Left lung (tissue), 10 donors: Measurements from ENCODE around the gene RBMS2. TPM values are rescaled to one million over a fixed set of nuclear protein-coding genes. Genes with fewer than 3 reads are reported as not detected.
A peak's percentile ranks its signal among the peaks of the same experiment; 100 is the strongest.

Experiments
- ATAC-seq: fragments of 200-7000 bp; cut with Tn5 transposase; one replicate; pipeline ENCODE4 v1.9.1; 2020; ENCODE audit warnings: moderate library complexity
- DNase-seq, 4 donors: peaks; one replicate each; pipeline ENCODE4 v3.0.0-alpha.2; 2013 to 2020
- H3K27ac ChIP-seq, 2 donors: fragments of 200-600 bp; sonication (generic) in 1 of 2; one replicate each; pipeline versions ENCODE4 v1.5.0 to v1.8.0; 2020 to 2021
- H3K27me3 ChIP-seq, 2 donors: fragments of 200-600 bp; sonication (generic) in 1 of 2; one replicate each; pipeline versions ENCODE4 v1.5.0 to v1.8.0; 2020 to 2021
- H3K36me3 ChIP-seq, 2 donors: fragments of 200-600 bp; sonication (generic) in 1 of 2; one replicate each; pipeline versions ENCODE4 v1.5.0 to v1.8.0; 2020 to 2021
- H3K4me1 ChIP-seq, 2 donors: fragments of 200-600 bp; one replicate each; pipeline ENCODE4 v1.8.0; 2021
- H3K4me3 ChIP-seq, 2 donors: fragments of 200-600 bp; sonication (generic) in 1 of 2; one replicate each; pipeline versions ENCODE4 v1.5.0 to v1.8.0; 2020 to 2021; ENCODE audit warnings: mild to moderate bottlenecking in 1 of 2
- H3K9me3 ChIP-seq, 2 donors: fragments of 200-600 bp; sonication (generic) in 1 of 2; one replicate each; pipeline versions ENCODE4 v1.5.0 to v1.8.0; 2020 to 2021
- intact Hi-C, 2 donors: fragments of 100-400 bp; cut with DNase I; formaldehyde crosslinking; loops; one replicate each; pipeline versions ENCODE4 v1.11.2 to v1.14.2; 2022
- polyA plus RNA-seq, 6 donors: library from polyadenylated mRNA; unstranded; fragments of 120-200 nt; gene quantifications; one replicate each; pipeline ENCODE4 v1.2.1, GENCODE V29; 2013; ENCODE audit not compliant: insufficient read length in 6 of 6
- total RNA-seq, 2 donors: library from RNA; stranded (reverse); fragmentation: NEBNext Ultra II Directional; extraction: Animal tissue kit (Norgen Biotek cat#: 25700); gene quantifications; one replicate each; pipeline ENCODE4 v1.2.1, GENCODE V29; 2021
- TF ChIP-seq, protein P1 (sequence below), 2 donors: fragments of 200-600 bp; sonication (generic) in 1 of 2; IDR thresholded peaks; one replicate each; pipeline versions ENCODE4 v1.5.0 to v1.8.0; 2021; ENCODE audit warnings: antibody characterized with exemption in 2 of 2
- donor health status: DM: no; HTN: yes; CAD: no.
- donor health status: DM: no; HTN: no; CAD: no.

The RBMS2 gene
- total and polyA plus RNA-seq, 8 donors = 49.0 to 113 (median 69.1) TPM

DNA sequence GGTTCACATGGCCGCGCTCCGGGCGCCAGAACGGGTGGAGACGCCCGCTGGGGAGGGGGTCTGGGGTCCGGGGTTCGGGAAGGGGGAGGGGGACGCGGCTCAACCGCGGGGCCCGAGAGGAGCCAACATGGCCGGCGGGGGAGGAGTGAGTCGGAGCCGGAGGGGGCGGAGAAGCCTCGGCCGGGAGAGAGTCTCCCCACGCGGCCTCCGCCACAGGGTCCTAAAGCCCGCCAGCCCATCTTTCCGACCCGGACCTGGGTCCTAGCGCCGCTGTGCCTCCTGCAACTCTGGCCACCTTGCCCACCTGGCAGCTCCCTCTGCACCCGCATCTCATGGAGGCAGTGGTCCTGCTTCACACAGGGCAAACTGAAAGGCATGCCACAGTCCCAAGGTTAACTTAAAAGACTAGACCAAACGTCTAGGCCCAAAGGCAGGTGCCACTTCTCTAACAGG lies 108.6 kb downstream of the RBMS2 start, which contains the start of gene BAZ2A:
TSS of gene BAZ2A (minus strand) at position 147 of the 453 bp plus-strand sequence. CDS start 12,796 bp downstream, outside the sequence.
- intact Hi-C loops = no loop called here
- Histone ChIP-seq H3K4me3 (peak within 1 kb of the TSS; percentile 99 to 100), H3K4me1 (peaks cover 30 to 72% of the 10 kb centered on the region in 2 donors), H3K9me3 (no peaks in the 10 kb centered on the region), H3K36me3 (peaks cover 0 to 7% of the 10 kb centered on the region in 2 donors), H3K27ac (peak within 1 kb of the TSS; percentile 88 to 90), H3K27me3 (no peaks in the 10 kb centered on the region)
- TF ChIP-seq, protein P1, sequence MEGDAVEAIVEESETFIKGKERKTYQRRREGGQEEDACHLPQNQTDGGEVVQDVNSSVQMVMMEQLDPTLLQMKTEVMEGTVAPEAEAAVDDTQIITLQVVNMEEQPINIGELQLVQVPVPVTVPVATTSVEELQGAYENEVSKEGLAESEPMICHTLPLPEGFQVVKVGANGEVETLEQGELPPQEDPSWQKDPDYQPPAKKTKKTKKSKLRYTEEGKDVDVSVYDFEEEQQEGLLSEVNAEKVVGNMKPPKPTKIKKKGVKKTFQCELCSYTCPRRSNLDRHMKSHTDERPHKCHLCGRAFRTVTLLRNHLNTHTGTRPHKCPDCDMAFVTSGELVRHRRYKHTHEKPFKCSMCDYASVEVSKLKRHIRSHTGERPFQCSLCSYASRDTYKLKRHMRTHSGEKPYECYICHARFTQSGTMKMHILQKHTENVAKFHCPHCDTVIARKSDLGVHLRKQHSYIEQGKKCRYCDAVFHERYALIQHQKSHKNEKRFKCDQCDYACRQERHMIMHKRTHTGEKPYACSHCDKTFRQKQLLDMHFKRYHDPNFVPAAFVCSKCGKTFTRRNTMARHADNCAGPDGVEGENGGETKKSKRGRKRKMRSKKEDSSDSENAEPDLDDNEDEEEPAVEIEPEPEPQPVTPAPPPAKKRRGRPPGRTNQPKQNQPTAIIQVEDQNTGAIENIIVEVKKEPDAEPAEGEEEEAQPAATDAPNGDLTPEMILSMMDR (IDR thresholded peaks at IDR 0.05) = no peak
- ATAC-seq (peak; percentile 84), DNase-seq (peak in 3 of 4 donors; percentile 91 to 98 (median 92))

DNA sequence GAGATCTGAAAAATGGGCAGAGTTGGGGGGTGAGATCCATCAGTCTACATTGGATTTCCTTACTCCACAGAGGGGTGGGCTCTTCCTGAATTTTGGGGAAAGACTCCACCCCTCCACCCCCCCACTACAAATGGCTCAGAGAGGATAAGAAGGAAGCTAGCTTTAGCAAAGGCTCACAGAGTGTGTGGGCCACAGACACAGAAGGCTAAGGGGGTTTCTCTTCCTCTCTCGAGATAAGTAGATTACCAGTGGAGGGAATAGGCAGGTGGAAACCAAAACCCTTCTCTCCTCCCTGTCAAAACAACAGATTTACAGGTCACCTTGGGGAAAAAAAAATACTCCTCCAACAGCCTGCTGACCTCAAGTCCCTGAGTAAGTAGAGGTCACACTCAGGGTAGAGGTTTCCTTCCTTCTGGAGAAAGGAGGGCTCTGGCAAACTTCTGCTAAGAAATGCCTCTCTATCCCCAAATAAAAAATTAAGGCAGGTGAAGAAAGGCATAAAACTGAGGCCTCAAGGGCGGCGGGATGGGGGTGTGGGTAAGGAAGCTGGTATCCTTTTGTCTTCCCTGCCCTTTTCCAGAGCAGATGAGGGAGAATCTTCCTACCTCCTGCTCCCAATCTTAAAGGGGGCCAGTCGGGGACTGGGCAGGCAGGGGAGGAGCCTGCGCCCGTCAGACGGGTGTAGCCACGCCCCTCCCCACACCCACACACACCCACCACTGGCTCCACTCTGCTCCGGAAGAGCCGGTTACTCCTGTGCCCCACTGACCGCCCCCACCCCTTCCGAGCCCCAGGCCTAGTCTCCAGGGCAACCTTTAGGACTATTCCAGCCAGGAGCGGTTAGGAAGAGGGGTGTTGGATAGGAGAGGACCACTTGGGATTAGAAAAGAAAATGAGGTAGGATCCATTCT lies 110.4 kb downstream of the RBMS2 start:
- intact Hi-C loops = no loop called here
- Histone ChIP-seq H3K36me3 (no peaks in the 10 kb centered on the region), H3K4me3 (peak overlapping the region in 1 of 2 donors; percentile 27), H3K27me3 (no peaks in the 10 kb centered on the region), H3K4me1 (peaks cover 30 to 78% of the 10 kb centered on the region in 2 donors), H3K9me3 (no peaks in the 10 kb centered on the region), H3K27ac (peak overlapping the region; percentile 63 to 74)
- TF ChIP-seq, protein P1 (IDR thresholded peaks at IDR 0.05) = no peak
- DNase-seq (peak in 3 of 4 donors; percentile 82 to 93 (median 83)), ATAC-seq (peak; percentile 22)

DNA sequence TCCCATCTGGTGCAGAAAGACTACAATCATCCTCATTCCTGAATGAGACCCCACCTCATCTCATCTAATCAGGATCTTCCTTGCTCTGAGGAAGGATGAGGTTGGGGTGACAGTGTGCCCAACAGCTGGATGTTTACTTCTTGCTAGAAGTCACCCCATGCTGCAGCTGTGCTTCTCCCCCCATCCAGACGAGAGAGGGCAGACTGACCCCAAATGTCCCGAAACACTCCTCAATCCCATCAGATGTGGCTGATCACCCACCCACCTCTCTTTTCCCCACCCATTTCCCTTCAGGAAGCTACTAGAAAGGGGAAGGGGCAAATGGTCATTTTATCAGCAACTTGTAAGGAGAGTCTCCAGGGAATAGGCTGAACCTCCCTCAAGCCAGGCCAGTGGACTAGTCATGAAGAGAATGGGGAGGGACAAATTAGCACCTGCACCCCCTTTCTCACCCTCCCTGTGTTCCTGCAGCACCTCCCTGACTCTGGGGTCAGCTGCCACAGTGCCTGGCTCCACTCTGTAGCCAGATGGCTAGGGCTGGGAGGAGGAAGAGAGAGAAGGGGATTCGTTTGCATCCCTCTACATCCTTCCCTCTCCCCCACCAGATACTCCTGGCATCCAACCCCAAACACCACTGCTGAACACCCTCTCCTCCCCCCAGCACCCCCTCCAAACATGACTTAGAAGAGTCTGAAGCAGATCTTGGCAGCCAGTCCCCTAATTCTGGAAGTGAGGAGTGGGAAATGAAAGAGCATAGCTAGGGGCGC lies 111.3 kb downstream of the RBMS2 start:
- Histone ChIP-seq H3K27ac (peak overlapping the region; percentile 63 to 74), H3K4me3 (peak overlapping the region in 1 of 2 donors; percentile 27), H3K9me3 (no peaks in the 10 kb centered on the region), H3K27me3 (no peaks in the 10 kb centered on the region), H3K4me1 (peaks cover 30 to 76% of the 10 kb centered on the region in 2 donors), H3K36me3 (peaks cover under 1 to 5% of the 10 kb centered on the region in 2 donors)
- intact Hi-C loops = no loop called here
- DNase-seq = peak in 1 of 4 donors; percentile 4
- TF ChIP-seq, protein P1 (IDR thresholded peaks at IDR 0.05) = no peak
- ATAC-seq = no peak

DNA sequence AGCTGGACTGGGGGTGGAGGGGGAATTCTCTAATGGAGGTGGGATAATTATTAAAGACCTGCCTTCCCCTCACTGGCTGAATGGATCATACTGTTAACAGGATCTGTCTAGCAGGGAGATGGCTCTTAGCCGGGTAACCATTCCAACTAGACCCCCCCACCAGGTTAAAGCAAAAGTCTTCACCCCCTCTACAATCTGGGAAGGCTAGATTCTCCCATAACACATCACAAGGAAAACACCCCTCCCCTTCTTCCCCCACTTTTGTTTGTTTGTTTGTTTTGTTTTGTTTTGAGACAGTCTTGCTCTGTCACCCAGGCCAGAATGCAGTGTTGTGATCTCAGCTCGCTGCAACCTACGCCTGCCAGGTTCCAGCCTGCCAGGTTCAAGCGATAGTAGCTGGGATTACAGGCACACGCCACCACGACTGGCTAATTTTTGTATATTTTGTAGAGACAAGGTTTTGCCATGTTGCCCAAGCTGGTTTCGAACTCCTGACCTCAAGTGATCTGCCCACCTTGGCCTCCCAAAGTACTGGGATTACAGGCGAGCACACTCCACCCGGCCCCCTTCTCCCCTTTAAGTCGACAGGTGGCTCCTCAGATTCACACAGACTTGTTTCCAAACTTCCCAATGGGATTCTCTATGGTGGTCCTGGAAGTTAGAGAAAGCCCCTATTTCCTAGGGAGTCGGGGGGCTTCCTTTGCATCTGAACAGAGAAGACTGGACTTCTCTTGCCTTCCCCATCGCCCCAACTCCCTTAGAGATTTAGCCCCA lies 112.0 kb downstream of the RBMS2 start:
- Histone ChIP-seq H3K4me3 (peak overlapping the region; percentile 82 to 90), H3K27me3 (no peaks in the 10 kb centered on the region), H3K4me1 (peaks cover 30 to 68% of the 10 kb centered on the region in 2 donors), H3K9me3 (no peaks in the 10 kb centered on the region), H3K27ac (peak overlapping the region; percentile 93 to 97), H3K36me3 (peaks cover 6 to 12% of the 10 kb centered on the region in 2 donors)
- ATAC-seq (no peak), DNase-seq (no peak)
- TF ChIP-seq, protein P1 (IDR thresholded peaks at IDR 0.05) = no peak
- intact Hi-C loops = no loop called here
